Spleen (tissue), 7 donors: ENCODE data around the gene TMEM144.

Source experiments
- CTCF ChIP-seq, 11 experiments: fragments of 200-600 bp in 7 of 11; fragments of 450-650 bp in 4 of 11; sonication (generic) in 4 of 11; IDR thresholded peaks in 8 of 11; conservative IDR thresholded peaks in 3 of 11; 1 replicate in 7 of 11; 2 replicates in 4 of 11; pipeline versions ENCODE4 v1.4.0 to v1.8.0; 2016 to 2021; ENCODE audit warnings: antibody characterized with exemption in 11 of 11, inconsistent platforms in 4 of 11, mild to moderate bottlenecking in 1 of 11
- POLR2A ChIP-seq, 3 donors: fragments of 450-650 bp; IDR thresholded peaks; one replicate each; pipeline ENCODE4 v1.5.1; 2017; ENCODE audit warnings: antibody characterized with exemption in 3 of 3, mild to moderate bottlenecking in 1 of 3
- POLR2AphosphoS5 ChIP-seq, 3 donors: sonication (generic); formaldehyde crosslinking; IDR thresholded peaks; one replicate each; pipeline ENCODE4 v1.5.1; 2017; ENCODE audit warnings: antibody characterized with exemption in 3 of 3
- donor health status: DM: no; HTN: no; CAD: no; lungs with moderate emphysema.
- donor health status: DM: no; HTN: no; CAD: no.
- donor health status: DM: no; HTN: no; CAD: no.

GRCh38 chr4:158219623-158220022 is 9.3 kb downstream of the TMEM144 start:
- TF ChIP-seq CTCF (IDR thresholded peaks at IDR 0.05 in 8 of 11, conservative IDR thresholded peaks at IDR 0.05 in 3 of 11), result no peak
- TF ChIP-seq POLR2A (IDR thresholded peaks at IDR 0.05), result no peak
- TF ChIP-seq POLR2AphosphoS5 (IDR thresholded peaks at IDR 0.05), result no peak
